CD4-positive, alpha-beta T cell (primary cell): Measurements from ENCODE around the gene AP3B1. TPM values are rescaled to one million over a fixed set of nuclear protein-coding genes. Genes with fewer than 3 reads are reported as not detected.

Experiments
- ATAC-seq: fragments of 200-7000 bp; cut with Tn5 transposase; one replicate; pipeline ENCODE4 v1.10.0; 2022; ENCODE audit warnings: mild to moderate bottlenecking; ENCODE audit not compliant: poor library complexity
- CTCF ChIA-PET: fragments of 350-600 bp; sonication (Branson Sonifier 250); formaldehyde crosslinking; loops from one replicate; lab custom pipeline; 2021; ENCODE audit warnings: antibody characterized with exemption, inconsistent platforms; lab: Charles Lee
- POLR2A ChIA-PET: fragments of 350-600 bp; sonication (Branson Sonifier 250); formaldehyde crosslinking; loops from one replicate; lab custom pipeline; 2021; ENCODE audit warnings: antibody characterized with exemption, inconsistent platforms; lab: Charles Lee
- DNase-seq, 14 experiments: peaks; one replicate each; pipeline ENCODE4 v3.0.0-alpha.2; 2013 to 2020; ENCODE audit warnings: mixed read lengths in 2 of 14
- H3K27ac ChIP-seq, 2 donors: one replicate each; pipeline versions ENCODE4 v1.5.1 to v1.7.0; 2013; ENCODE audit warnings: low read length in 2 of 2, low read depth in 1 of 2, mild to moderate bottlenecking in 1 of 2
- H3K27me3 ChIP-seq, 2 experiments: 1 replicate in 1 of 2; 2 replicates in 1 of 2; pipeline versions ENCODE4 v1.6.1 to v1.7.0; 2013; ENCODE audit warnings: low read length in 2 of 2, control low read depth in 1 of 2, mild to moderate bottlenecking in 1 of 2, moderate library complexity in 1 of 2; ENCODE audit not compliant: insufficient read depth in 2 of 2, control insufficient read depth in 1 of 2
- H3K36me3 ChIP-seq: one replicate; pipeline ENCODE4 v1.6.1; 2013; ENCODE audit warnings: low read length, control low read depth; ENCODE audit not compliant: insufficient read depth
- H3K4me1 ChIP-seq: one replicate; pipeline ENCODE4 v1.6.1; 2013; ENCODE audit warnings: low read length, control low read depth; ENCODE audit not compliant: insufficient read depth
- H3K4me3 ChIP-seq: one replicate; pipeline ENCODE4 v1.5.1; 2013; ENCODE audit warnings: mild to moderate bottlenecking, low read length, moderate library complexity
- H3K9me3 ChIP-seq, 2 experiments: 1 replicate in 1 of 2; 2 replicates in 1 of 2; pipeline versions ENCODE4 v1.6.1 to v1.7.0; 2013; ENCODE audit warnings: low read length in 2 of 2, mild to moderate bottlenecking in 2 of 2, control low read depth in 1 of 2, moderate library complexity in 1 of 2; ENCODE audit not compliant: control insufficient read depth in 1 of 2, insufficient read depth in 1 of 2
- H3K27ac Mint-ChIP-seq: one replicate; pipeline ENCODE4 v1.8.0; 2020; ENCODE audit warnings: mixed read lengths
- H3K27me3 Mint-ChIP-seq: one replicate; pipeline ENCODE4 v1.8.0; 2021; ENCODE audit warnings: mixed read lengths
- H3K36me3 Mint-ChIP-seq: one replicate; pipeline ENCODE4 v1.8.0; 2021; ENCODE audit warnings: low read depth, mixed read lengths
- H3K4me1 Mint-ChIP-seq: one replicate; pipeline ENCODE4 v1.8.0; 2021; ENCODE audit warnings: low read depth, mixed read lengths
- H3K4me3 Mint-ChIP-seq: one replicate; pipeline ENCODE4 v1.8.0; 2020; ENCODE audit warnings: mild to moderate bottlenecking, mixed read lengths
- H3K9me3 Mint-ChIP-seq: one replicate; pipeline ENCODE4 v1.8.0; 2020; ENCODE audit warnings: mixed read lengths
- intact Hi-C, 2 experiments: fragments of 100-400 bp; cut with DNase I in 1 of 2; cut with micrococcal nuclease in 1 of 2; formaldehyde crosslinking; loops; one replicate each; pipeline versions ENCODE4 v1.15.1 to v1.9.0; 2023 to 2025; cut with DNase I, micrococcal nuclease
- total RNA-seq, 174 experiments: library from RNA in 2 of 174; stranded (reverse) in 2 of 174; gene quantifications; one replicate each; pipeline ENCODE4 v1.2.3 and lab custom pipeline; 2021 to 2026
- TF ChIP-seq, protein P1 (sequence below): fragments of 200-600 bp; IDR thresholded peaks from one replicate; pipeline ENCODE4 v1.8.0; 2022; ENCODE audit warnings: antibody characterized with exemption, mild to moderate bottlenecking

Gene AP3B1
- total RNA-seq, 2 experiments from 2014 or later = 24.5 to 24.6 TPM

DNA sequence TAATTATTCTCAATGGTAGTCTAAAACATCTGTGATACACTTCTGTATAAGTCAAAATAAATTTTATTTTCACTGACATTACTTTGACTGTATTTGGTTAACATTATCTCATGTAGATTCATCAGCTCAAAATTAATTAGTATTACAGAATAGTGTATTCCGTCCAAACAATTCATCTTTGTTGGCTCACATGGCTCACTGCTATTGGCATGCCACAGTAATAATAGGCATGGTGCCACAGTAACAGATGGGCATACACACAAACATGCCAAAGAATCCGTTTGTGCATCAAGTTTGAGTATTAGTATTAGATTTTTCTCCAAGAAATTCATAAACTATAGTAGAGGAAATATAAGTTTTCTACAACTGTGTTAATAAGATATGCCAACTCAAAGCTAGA is 14.2 kb downstream of the AP3B1 start:
- Mint-ChIP-seq H3K27ac (no peak overlapping the region), H3K4me3 (no peak overlapping the region), H3K4me1 (peaks cover 39% of the 10 kb centered on the region), H3K9me3 (no peaks in the 10 kb centered on the region), H3K27me3 (no peaks in the 10 kb centered on the region), H3K36me3 (no peaks in the 10 kb centered on the region)
- no peak overlapping the region for H3K4me3 ChIP-seq
- TF ChIP-seq, protein P1, sequence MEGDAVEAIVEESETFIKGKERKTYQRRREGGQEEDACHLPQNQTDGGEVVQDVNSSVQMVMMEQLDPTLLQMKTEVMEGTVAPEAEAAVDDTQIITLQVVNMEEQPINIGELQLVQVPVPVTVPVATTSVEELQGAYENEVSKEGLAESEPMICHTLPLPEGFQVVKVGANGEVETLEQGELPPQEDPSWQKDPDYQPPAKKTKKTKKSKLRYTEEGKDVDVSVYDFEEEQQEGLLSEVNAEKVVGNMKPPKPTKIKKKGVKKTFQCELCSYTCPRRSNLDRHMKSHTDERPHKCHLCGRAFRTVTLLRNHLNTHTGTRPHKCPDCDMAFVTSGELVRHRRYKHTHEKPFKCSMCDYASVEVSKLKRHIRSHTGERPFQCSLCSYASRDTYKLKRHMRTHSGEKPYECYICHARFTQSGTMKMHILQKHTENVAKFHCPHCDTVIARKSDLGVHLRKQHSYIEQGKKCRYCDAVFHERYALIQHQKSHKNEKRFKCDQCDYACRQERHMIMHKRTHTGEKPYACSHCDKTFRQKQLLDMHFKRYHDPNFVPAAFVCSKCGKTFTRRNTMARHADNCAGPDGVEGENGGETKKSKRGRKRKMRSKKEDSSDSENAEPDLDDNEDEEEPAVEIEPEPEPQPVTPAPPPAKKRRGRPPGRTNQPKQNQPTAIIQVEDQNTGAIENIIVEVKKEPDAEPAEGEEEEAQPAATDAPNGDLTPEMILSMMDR = no peak
- ChIA-PET POLR2A (no interaction called here), CTCF (no interaction called here)
- ATAC-seq (no peak), DNase-seq (no peak)
- no peaks in the 10 kb centered on the region for H3K9me3 ChIP-seq
- H3K27me3 ChIP-seq = no peaks in the 10 kb centered on the region
- no peaks in the 10 kb centered on the region for H3K4me1 ChIP-seq
- H3K36me3 ChIP-seq = no peaks in the 10 kb centered on the region
- intact Hi-C loops = no loop called here
- H3K27ac ChIP-seq = no peak overlapping the region

DNA sequence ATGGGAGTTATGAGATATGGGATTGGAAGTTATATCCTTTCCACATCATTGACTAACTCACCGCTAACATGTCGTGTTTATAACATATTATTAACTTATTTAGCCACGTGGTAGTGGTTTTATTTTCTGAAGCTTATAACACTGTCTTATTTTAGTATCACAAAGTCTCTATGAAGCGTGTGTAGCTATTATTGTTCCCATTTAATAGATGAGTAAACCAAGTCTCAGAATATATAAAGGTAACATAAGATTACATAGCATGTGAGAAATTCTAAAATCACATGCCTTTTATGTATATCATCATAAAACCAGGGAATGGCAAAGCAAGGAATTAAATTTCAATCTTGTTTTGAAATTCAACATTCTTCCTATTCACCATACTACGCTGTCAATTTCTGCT is 15.3 kb downstream of the AP3B1 start:
- POLR2A ChIA-PET = no interaction called here
- no peaks in the 10 kb centered on the region for H3K9me3 Mint-ChIP-seq
- H3K4me3 Mint-ChIP-seq = no peak overlapping the region
- H3K4me1 Mint-ChIP-seq = peaks cover 40% of the 10 kb centered on the region
- Histone ChIP-seq H3K4me3 (no peak overlapping the region), H3K9me3 (no peaks in the 10 kb centered on the region), H3K27me3 (no peaks in the 10 kb centered on the region), H3K36me3 (no peaks in the 10 kb centered on the region), H3K27ac (no peak overlapping the region), H3K4me1 (no peaks in the 10 kb centered on the region)
- CTCF ChIA-PET = interaction anchor here (0.7 kb wide), 1 partner anchor 371 kb away, joined by 3 read pairs; no protein-coding TSS in a partner anchor
- ATAC-seq = no peak
- no peak for DNase-seq
- intact Hi-C loops = loop anchor here in 1 of 2 experiments (5.0 kb wide), 1 partner anchor 1707 kb away; no protein-coding TSS in a partner anchor
- no peaks in the 10 kb centered on the region for H3K36me3 Mint-ChIP-seq
- TF ChIP-seq, protein P1 = no peak
- no peaks in the 10 kb centered on the region for H3K27me3 Mint-ChIP-seq
- no peak overlapping the region for H3K27ac Mint-ChIP-seq

DNA sequence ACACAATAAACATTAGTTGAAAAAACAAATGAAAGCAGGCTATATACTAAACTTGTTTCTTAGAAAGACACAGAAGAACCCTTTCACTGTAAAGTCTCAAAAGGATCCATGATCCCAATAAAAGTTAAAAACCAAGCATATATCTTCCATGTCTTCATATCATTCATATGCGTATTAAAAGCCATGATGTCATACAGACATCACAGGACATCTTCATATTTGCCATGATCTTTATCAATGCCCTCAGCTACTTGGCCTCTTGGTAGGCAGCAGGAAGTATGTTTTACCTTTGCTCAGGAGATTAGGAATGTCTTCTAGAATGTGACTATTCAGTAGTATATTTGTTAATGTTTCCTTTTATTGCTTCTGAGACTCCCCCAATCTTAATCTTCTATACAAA is 16.8 kb downstream of the AP3B1 start:
- Histone ChIP-seq H3K27ac (no peak overlapping the region), H3K27me3 (no peaks in the 10 kb centered on the region), H3K4me3 (no peak overlapping the region), H3K9me3 (no peaks in the 10 kb centered on the region), H3K4me1 (no peaks in the 10 kb centered on the region), H3K36me3 (no peaks in the 10 kb centered on the region)
- no peak for ATAC-seq
- no peak for DNase-seq
- TF ChIP-seq, protein P1 = no peak
- CTCF ChIA-PET = no interaction called here
- Mint-ChIP-seq H3K4me3 (no peak overlapping the region), H3K36me3 (no peaks in the 10 kb centered on the region), H3K4me1 (peaks cover 42% of the 10 kb centered on the region), H3K27me3 (no peaks in the 10 kb centered on the region), H3K27ac (no peak overlapping the region), H3K9me3 (no peaks in the 10 kb centered on the region)
- POLR2A ChIA-PET = no interaction called here
- intact Hi-C loops = loop anchor here in 1 of 2 experiments (5.0 kb wide), 1 partner anchor 1705 kb away; no protein-coding TSS in a partner anchor
